ENCODE data around the gene SLC16A6.

Gene SLC16A6

DNA sequence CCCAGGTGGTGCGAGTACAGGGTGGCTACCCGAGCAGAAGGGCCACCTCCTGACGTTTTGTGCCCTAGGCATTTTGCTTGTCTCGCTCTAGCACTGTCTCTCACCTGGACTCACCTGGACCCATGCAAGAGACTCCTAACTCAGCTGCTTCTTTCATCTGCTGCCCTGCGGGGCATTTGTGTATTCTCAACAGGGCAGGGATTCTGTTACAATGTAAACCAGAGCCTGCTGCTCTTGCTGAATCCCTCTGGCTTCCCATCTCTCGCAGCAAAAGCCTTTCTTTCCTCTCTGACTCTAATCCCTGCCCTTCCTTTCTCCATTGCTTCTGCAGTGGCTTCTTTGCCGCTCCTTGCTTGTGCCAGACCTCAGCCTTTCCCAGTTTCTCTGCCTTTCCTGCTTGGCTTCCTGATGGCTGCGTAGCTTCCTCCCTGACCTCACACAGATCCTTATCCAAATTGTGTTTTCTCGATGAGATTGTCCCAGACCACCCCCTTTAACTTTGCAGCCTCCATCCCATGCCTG lies 10.6 kb upstream of the SLC16A6 start:
- Mint-ChIP-seq H3K36me3 (ENCODE audit: low read depth) (no peaks in the 10 kb centered on the region), H3K27me3 (no peaks in the 10 kb centered on the region), H3K27ac (no peak overlapping the region), H3K4me1 (ENCODE audit: low read depth) (peaks cover 25% of the 10 kb centered on the region), H3K9me3 (no peaks in the 10 kb centered on the region), H3K4me3 (no peak overlapping the region)
- DNase-seq: no peak

DNA sequence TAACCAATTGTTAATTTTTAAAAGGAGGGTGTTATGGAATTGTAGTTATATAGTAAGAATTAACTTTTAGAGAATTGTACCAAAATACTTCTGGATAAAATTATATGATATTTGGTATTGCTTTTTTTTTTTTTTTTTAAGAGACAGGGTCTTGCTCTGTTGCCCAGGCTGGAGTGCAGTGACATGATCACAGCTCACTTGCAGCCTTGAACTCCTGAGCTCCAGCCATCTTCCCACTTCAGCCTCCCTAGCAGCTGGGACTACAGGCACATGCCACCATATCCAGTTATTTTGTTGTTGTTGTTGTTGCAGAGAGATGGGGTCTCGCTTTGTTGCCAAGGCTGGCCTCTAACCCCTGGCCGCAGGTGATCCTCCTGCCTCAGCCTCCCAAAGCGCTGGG lies 8.9 kb upstream of the SLC16A6 start:
- no peak overlapping the region for H3K4me3 Mint-ChIP-seq
- H3K4me1 Mint-ChIP-seq (ENCODE audit: low read depth): peaks cover 38% of the 10 kb centered on the region
- H3K36me3 Mint-ChIP-seq (ENCODE audit: low read depth): no peaks in the 10 kb centered on the region
- H3K27ac Mint-ChIP-seq: no peak overlapping the region
- DNase-seq: no peak
- no peaks in the 10 kb centered on the region for H3K27me3 Mint-ChIP-seq
- no peaks in the 10 kb centered on the region for H3K9me3 Mint-ChIP-seq

DNA sequence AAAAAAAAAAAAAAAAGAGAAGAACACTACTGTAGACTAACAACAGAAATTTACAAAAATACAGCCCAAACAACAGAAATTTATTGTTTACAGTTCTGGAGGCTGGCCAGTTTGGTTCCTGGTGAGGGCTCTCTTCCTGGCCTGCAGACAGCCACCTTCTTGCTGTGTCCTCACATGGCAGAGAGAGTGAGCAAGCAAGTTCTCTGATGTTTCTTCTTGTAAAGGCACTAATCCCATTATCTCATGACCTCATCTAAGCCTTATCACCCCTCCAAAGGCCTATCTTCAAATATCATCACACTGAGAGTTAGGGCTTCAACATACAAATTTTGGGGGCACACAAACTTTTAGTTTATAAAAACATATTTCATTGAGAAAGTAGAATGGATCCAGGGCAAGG lies 7.7 kb upstream of the SLC16A6 start:
- Mint-ChIP-seq H3K9me3 (no peaks in the 10 kb centered on the region), H3K4me1 (ENCODE audit: low read depth) (peaks cover 49% of the 10 kb centered on the region), H3K36me3 (ENCODE audit: low read depth) (no peaks in the 10 kb centered on the region), H3K4me3 (no peak overlapping the region), H3K27ac (no peak overlapping the region), H3K27me3 (no peaks in the 10 kb centered on the region)
- DNase-seq: no peak

DNA sequence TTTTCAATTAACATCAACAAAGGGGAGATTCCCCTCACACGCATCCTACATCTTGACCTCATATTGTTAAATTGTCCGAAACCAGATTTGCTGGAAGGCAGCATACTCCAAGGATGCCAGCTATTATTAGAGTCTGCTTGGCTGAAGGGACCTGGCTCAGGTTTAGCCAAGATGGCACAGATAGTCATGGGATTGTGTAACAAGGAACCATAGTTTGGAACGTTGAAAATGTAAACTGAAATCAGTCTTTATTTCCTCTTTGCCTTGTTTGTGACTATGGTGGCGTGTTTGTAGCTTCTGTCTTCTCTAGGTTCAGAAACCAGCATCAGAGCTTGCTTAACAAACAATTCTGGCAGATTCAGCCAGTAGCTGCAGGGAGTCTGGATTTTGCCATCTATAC lies 6.3 kb upstream of the SLC16A6 start:
- Mint-ChIP-seq H3K27ac (peak overlapping the region; percentile 38), H3K4me1 (ENCODE audit: low read depth) (peaks cover 58% of the 10 kb centered on the region), H3K27me3 (no peaks in the 10 kb centered on the region), H3K9me3 (no peaks in the 10 kb centered on the region), H3K36me3 (ENCODE audit: low read depth) (no peaks in the 10 kb centered on the region), H3K4me3 (peak overlapping the region; percentile 59)
- no peak for DNase-seq

DNA sequence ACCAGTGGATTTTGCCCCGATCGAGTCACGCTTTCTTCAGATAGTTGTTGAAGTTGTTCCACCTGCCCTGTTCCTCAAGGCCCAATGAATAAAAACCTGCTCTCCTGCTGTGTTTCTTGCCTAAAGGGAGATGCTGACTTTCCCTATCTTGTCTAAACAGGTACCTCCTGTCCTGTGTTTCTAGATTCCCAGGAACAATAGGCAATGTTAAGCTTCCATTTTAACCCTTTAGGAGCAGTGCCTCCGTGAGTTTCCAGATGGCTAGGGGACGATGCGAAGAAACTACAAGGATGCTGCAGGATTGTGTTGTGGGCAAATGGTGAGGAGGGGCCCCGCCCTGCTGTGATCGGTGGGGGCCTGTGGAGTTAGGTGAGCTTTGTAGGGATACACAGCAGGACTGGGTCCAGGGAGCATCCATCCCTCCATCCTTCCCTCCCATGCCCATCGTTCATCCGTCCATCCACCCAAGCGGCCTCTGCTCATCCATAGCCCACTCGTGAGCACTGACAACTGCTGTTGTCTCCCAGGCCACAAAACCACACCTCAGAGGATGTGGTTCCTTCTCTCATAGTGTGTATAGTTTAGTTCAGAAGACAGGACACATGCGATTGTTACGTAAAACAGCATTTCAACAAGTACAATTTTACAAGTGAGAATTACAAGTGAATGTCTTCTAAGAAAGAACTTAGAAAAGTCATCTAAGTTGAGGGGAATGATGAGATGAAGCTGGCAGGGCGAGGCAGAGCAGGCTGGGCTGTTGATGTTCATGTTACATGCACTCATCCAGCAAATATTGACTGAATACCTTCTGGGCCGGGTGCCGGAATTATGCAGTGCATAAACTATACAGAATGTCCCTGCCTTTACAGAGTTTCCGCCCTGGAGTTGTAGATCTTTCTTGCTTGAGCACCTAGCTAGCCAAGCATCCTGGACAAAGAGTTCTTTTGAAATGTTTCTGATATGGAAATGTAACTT lies 5.6 kb upstream of the SLC16A6 start:
- H3K4me3 Mint-ChIP-seq: peak overlapping the region; percentile 59
- peak; percentile 42 for DNase-seq
- no peaks in the 10 kb centered on the region for H3K27me3 Mint-ChIP-seq
- H3K27ac Mint-ChIP-seq: peak overlapping the region; percentile 38
- H3K36me3 Mint-ChIP-seq (ENCODE audit: low read depth): no peaks in the 10 kb centered on the region
- no peaks in the 10 kb centered on the region for H3K9me3 Mint-ChIP-seq
- peaks cover 55% of the 10 kb centered on the region for H3K4me1 Mint-ChIP-seq (ENCODE audit: low read depth)

DNA sequence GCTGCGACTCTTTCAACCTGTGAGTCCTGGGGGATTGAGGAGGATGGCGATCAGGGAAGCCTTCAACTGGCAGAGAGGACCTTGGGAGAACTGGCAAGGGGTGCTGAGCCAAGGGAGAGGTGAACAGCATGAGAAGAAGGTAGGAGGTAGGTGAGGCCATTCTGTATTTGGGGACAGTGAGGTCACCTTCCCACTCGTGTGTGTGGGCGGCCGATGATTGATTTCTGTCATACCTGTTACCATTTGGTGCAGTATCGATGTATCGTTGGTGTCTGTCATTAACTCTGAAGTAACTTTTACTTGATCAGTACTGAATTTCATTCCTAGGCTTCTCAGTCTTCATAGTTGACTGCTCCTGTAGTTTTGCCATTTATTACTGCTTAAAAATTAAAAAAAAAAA lies 4.2 kb upstream of the SLC16A6 start:
- Mint-ChIP-seq H3K9me3 (no peaks in the 10 kb centered on the region), H3K4me1 (ENCODE audit: low read depth) (peaks cover 61% of the 10 kb centered on the region), H3K27me3 (no peaks in the 10 kb centered on the region), H3K27ac (peak overlapping the region; percentile 7), H3K36me3 (ENCODE audit: low read depth) (peaks cover 9% of the 10 kb centered on the region), H3K4me3 (no peak overlapping the region)
- peak; percentile 59 for DNase-seq

DNA sequence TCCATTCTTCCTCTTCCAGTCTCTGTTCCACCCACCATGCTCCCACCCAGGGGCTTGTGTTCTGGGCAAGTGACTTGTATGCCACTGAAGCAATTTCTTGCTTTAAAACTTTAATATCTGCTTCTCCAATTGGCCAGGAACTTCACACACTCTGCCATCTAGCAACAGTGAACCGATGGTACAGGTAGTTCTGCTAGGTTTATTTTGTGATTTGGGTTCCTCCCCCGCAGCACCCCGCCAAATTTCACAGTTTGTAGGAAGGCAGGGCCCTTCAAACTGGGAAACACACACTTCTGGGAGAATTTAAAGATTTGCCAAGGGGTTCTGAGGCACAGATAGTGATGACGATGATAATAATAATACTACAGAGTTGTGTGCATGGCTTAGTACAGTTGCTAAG lies 3.7 kb upstream of the SLC16A6 start:
- H3K36me3 Mint-ChIP-seq (ENCODE audit: low read depth): peaks cover 11% of the 10 kb centered on the region
- H3K27ac Mint-ChIP-seq: no peak overlapping the region
- H3K4me3 Mint-ChIP-seq: no peak overlapping the region
- H3K9me3 Mint-ChIP-seq: no peaks in the 10 kb centered on the region
- H3K4me1 Mint-ChIP-seq (ENCODE audit: low read depth): peaks cover 66% of the 10 kb centered on the region
- no peak for DNase-seq
- no peaks in the 10 kb centered on the region for H3K27me3 Mint-ChIP-seq

DNA sequence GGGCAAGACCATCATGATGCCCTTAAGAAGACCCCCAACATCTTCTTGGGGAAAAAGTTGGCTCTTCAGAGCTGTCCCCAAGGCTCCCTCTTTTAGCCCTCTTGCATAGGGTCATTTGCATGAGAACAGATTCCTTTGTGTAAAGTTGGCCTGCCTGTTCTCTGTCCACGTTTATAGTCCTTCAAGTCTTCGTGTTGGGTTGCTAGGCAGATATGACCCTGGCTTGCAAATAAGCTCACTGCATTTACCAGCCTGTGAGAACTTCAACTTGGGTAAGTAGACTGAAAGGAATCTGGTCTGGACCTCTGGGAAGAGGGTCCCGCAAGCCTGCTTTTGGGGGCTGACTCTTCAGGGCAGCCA lies 3.2 kb upstream of the SLC16A6 start:
- Mint-ChIP-seq H3K27ac (no peak overlapping the region), H3K4me1 (ENCODE audit: low read depth) (peaks cover 70% of the 10 kb centered on the region), H3K4me3 (no peak overlapping the region), H3K36me3 (ENCODE audit: low read depth) (peaks cover 12% of the 10 kb centered on the region), H3K9me3 (no peaks in the 10 kb centered on the region), H3K27me3 (no peaks in the 10 kb centered on the region)
- no peak for DNase-seq

DNA sequence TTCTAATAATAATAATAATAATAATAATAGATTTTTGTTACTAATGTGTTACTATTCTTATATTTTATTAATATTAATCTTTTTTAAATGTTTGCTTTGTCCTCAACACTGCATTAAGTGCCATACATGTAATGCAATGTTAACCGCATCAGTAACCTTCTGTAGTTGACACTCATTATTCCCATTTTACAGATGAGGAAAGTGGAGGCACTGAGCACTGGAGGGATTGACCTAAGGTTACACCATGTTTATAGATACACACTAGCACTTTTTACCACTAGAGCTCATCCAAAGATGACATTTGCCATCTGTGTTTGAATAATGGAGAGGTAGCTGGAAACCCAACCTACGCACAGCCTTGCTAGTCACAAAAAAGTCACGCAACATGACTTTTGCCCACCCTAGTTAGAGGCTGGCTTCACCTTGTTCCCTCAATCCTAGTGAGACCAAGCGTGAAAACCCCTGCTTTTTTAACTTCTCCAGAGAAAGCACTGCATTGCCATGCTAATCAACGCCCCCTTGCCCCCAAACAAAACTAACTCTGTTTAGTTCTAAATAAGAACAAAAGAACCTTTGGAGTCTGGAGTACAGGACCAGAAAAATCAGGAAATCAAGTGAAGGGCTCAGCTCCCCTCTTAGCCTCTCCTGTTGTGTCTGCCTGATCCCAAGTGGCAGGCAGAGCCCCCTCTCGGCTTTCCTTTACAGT lies 2.7 kb upstream of the SLC16A6 start:
- peaks cover 17% of the 10 kb centered on the region for H3K36me3 Mint-ChIP-seq (ENCODE audit: low read depth)
- peaks cover 73% of the 10 kb centered on the region for H3K4me1 Mint-ChIP-seq (ENCODE audit: low read depth)
- H3K9me3 Mint-ChIP-seq: no peaks in the 10 kb centered on the region
- DNase-seq: no peak
- no peak overlapping the region for H3K27ac Mint-ChIP-seq
- H3K27me3 Mint-ChIP-seq: no peaks in the 10 kb centered on the region
- H3K4me3 Mint-ChIP-seq: no peak overlapping the region

DNA sequence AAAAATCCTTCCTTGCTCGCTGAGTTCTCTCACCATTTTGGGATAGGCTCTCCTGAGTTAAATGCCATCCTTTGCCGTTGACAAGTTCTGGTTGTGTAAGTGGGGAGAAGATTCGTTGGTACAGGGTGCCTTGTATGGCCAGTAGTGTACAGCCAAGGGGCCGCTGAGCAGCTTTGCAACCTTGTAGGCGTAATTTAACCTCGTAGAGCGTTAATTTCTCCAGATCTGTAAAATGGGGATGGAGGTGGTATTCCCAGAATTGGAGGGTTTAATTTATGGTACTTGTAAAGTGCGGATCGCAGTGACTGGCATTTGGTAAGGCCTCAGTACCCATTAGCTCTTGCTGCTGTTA lies 1.7 kb upstream of the SLC16A6 start:
- Mint-ChIP-seq H3K27ac (peak overlapping the region; percentile 88), H3K36me3 (ENCODE audit: low read depth) (peaks cover 17% of the 10 kb centered on the region), H3K27me3 (no peaks in the 10 kb centered on the region), H3K4me3 (peak overlapping the region; percentile 82), H3K9me3 (no peaks in the 10 kb centered on the region), H3K4me1 (ENCODE audit: low read depth) (peaks cover 71% of the 10 kb centered on the region)
- DNase-seq: no peak

DNA sequence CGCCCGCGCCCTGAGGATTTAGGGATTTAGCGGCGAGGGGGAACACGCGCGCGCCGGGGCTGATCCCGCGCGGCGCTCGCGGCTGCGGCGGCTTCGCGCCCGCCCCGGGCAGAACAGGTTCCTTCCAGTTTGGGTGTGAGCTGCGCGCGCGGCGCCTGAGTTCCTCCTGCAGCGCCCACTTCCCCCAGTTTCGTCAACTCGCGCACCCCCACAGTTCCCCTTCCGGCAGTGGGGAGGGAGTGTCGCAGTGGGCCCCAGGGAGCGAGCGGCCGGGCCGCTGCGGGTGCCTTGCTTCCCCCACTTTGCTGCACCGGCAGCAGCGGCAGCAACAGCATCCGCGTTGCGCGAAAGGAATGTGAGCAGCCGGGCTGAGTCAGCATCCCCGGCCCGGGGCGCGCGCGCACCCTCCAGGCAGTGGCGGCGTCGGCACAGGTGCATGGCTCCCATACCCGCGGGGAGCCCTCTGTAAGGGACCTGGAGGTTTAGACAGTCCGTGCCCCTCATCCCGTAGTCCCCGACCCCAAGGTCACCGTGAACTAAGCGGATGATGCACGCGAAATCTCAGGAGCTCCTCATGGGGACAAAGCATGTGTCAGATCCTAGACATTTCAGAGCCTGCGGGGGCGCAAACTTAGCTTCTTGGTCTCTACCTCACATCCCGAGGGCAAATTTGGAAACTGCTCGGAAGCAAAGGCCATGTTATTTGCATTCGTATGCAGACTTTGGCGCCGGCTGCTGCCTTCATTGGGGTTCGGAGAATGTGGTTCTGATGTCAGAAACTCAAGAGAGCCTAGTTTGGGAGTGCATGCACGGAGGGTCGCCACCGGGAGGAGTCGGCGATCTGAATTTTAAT lies 1.1 kb upstream of the SLC16A6 start:
- DNase-seq: peak; percentile 93
- H3K27me3 Mint-ChIP-seq: no peaks in the 10 kb centered on the region
- H3K9me3 Mint-ChIP-seq: no peaks in the 10 kb centered on the region
- peak overlapping the region; percentile 82 for H3K4me3 Mint-ChIP-seq
- H3K36me3 Mint-ChIP-seq (ENCODE audit: low read depth): peaks cover 17% of the 10 kb centered on the region
- H3K27ac Mint-ChIP-seq: peak overlapping the region; percentile 88
- peaks cover 72% of the 10 kb centered on the region for H3K4me1 Mint-ChIP-seq (ENCODE audit: low read depth)

DNA sequence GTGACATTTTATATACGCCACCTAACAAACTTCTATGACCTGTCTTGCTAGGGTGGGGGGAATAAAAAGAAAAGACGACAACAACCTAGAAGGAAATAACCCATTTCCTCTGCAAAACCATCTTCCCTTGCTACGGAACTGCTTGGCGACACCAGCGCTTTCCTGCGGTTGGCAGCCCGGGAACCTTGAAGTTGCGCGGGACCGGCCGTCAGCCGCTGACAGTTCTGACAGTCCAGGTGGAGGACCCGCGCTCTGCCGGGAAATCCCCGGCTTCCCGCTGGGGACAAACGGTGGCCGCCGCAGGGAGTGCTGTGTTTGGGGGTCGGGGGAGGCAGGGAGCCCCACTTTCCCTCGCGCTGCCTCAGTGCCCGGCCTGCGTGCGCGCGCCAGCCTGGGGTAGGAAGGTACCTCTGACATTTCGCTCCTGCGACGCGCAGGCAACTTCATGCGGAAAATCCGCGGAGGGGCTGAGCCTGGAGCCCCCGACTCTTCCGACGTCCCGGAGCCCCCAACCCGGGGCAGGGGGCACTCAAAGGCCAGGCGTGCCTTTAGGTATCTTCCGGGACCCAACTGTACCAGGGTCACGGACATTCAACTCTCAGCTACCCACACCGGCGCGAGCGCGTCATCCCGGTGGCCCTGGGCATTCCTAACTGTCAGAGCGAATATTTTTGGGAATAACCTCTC lies 516 bp downstream of the SLC16A6 start:
- Mint-ChIP-seq H3K4me3 (peak overlapping the region; percentile 93), H3K9me3 (no peaks in the 10 kb centered on the region), H3K27me3 (no peaks in the 10 kb centered on the region), H3K27ac (peak overlapping the region; percentile 93), H3K4me1 (ENCODE audit: low read depth) (peaks cover 59% of the 10 kb centered on the region), H3K36me3 (ENCODE audit: low read depth) (peaks cover 17% of the 10 kb centered on the region)
- peak; percentile 76 for DNase-seq

DNA sequence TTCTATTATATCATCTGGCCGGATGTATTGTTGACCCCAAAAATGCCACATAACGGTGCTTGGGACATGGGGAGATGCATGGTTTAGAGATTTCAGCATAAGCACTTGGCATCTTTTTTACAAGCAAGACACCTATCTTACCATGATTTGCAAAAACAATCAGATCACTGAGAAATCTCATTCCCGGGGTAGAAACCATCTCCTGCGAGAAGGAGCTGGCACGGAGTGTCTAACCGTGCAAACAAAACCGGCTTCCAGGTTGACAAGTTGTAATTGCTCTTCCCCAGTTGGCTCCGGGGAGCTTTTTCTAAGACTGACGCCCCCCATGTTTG lies 1.0 kb downstream of the SLC16A6 start:
- peak overlapping the region; percentile 3 for H3K27ac Mint-ChIP-seq
- no peak for DNase-seq
- H3K4me1 Mint-ChIP-seq (ENCODE audit: low read depth): peaks cover 56% of the 10 kb centered on the region

DNA sequence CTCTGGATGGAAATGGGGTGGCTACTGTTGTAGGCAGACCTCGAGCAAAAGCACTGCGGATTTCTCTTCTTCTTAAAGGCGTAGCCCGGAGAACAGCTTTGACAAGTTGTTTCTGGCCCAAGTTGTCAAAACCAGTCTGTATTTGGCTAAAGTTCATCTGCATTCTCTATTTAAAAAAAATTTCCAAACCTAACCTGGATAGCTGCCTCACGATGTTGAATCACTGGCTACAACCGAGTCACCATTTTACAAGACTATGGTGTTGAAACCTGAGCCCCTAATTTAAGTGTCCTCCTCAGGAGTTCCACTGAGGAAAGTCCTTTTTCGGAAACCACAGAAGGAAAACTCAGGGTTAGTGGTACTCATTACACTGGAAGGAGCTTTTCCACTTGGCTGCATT lies 1.5 kb downstream of the SLC16A6 start:
- H3K4me1 Mint-ChIP-seq (ENCODE audit: low read depth): peaks cover 53% of the 10 kb centered on the region
- H3K9me3 Mint-ChIP-seq: no peaks in the 10 kb centered on the region
- H3K4me3 Mint-ChIP-seq: peak overlapping the region; percentile 93
- DNase-seq: no peak
- no peaks in the 10 kb centered on the region for H3K27me3 Mint-ChIP-seq
- H3K36me3 Mint-ChIP-seq (ENCODE audit: low read depth): peaks cover 17% of the 10 kb centered on the region
- H3K27ac Mint-ChIP-seq: peak overlapping the region; percentile 3

More for the DNA sequence above, 1.0 kb downstream of the SLC16A6 start:
- Mint-ChIP-seq H3K36me3 (ENCODE audit: low read depth) (peaks cover 17% of the 10 kb centered on the region), H3K27me3 (no peaks in the 10 kb centered on the region), H3K4me3 (peak overlapping the region; percentile 93), H3K9me3 (no peaks in the 10 kb centered on the region)
